Spleen (tissue), 11 donors: Measurements from ENCODE around the gene HIPK2. TPM values are rescaled to one million over a fixed set of nuclear protein-coding genes. Genes with fewer than 3 reads are reported as not detected.

ENCODE experiments used
- DNase-seq: peaks from one replicate; pipeline ENCODE4 v3.0.0-alpha.2; 2020
- H3K27ac ChIP-seq, 8 donors: fragments of 200-600 bp; sonication (generic) in 7 of 8; 1 replicate in 4 of 8; 2 replicates in 4 of 8; pipeline versions ENCODE4 v1.5.0 to v1.8.0; 2016 to 2021; ENCODE audit warnings: inconsistent platforms in 4 of 8, mild to moderate bottlenecking in 4 of 8, moderate library complexity in 1 of 8
- H3K27me3 ChIP-seq, 7 donors: fragments of 200-600 bp; sonication (generic) in 6 of 7; replicated peaks in 1 of 7; 1 replicate in 4 of 7; 2 replicates in 3 of 7; pipeline versions ENCODE4 v1.5.0 to v1.8.0; 2016 to 2021; ENCODE audit warnings: inconsistent platforms in 3 of 7, mild to moderate bottlenecking in 1 of 7
- H3K36me3 ChIP-seq, 6 donors: fragments of 200-600 bp; sonication (generic) in 5 of 6; 1 replicate in 4 of 6; 2 replicates in 2 of 6; pipeline versions ENCODE4 v1.5.0 to v1.8.0; 2016 to 2021; ENCODE audit warnings: inconsistent platforms in 2 of 6
- H3K4me1 ChIP-seq, 6 donors: fragments of 200-600 bp; sonication (generic) in 5 of 6; 1 replicate in 3 of 6; 2 replicates in 3 of 6; pipeline versions ENCODE4 v1.5.0 to v1.8.0; 2016 to 2021; ENCODE audit warnings: inconsistent platforms in 3 of 6
- H3K4me3 ChIP-seq, 8 donors: fragments of 200-600 bp; sonication (generic) in 7 of 8; 1 replicate in 4 of 8; 2 replicates in 4 of 8; pipeline versions ENCODE4 v1.5.0 to v1.8.0; 2016 to 2021; ENCODE audit warnings: inconsistent platforms in 4 of 8, mild to moderate bottlenecking in 4 of 8, moderate library complexity in 2 of 8
- H3K9me3 ChIP-seq, 8 donors: fragments of 200-600 bp; sonication (generic) in 7 of 8; 1 replicate in 4 of 8; 2 replicates in 4 of 8; pipeline versions ENCODE4 v1.5.0 to v1.8.0; 2016 to 2021; ENCODE audit warnings: inconsistent platforms in 4 of 8
- CTCF ChIP-seq, 11 experiments: fragments of 200-600 bp in 7 of 11; fragments of 450-650 bp in 4 of 11; sonication (generic) in 4 of 11; IDR thresholded peaks in 8 of 11; conservative IDR thresholded peaks in 3 of 11; 1 replicate in 7 of 11; 2 replicates in 4 of 11; pipeline versions ENCODE4 v1.4.0 to v1.8.0; 2016 to 2021; ENCODE audit warnings: antibody characterized with exemption in 11 of 11, inconsistent platforms in 4 of 11, mild to moderate bottlenecking in 1 of 11
- POLR2A ChIP-seq, 3 donors: fragments of 450-650 bp; IDR thresholded peaks; one replicate each; pipeline ENCODE4 v1.5.1; 2017; ENCODE audit warnings: antibody characterized with exemption in 3 of 3, mild to moderate bottlenecking in 1 of 3
- POLR2AphosphoS5 ChIP-seq, 3 donors: sonication (generic); formaldehyde crosslinking; IDR thresholded peaks; one replicate each; pipeline ENCODE4 v1.5.1; 2017; ENCODE audit warnings: antibody characterized with exemption in 3 of 3
- WGBS, 5 donors: extraction: QIAGEN DNeasy Blood & Tissue Kit in 3 of 5; methylation state at CpG; one replicate each; pipeline versions ENCODE4 v1.1.5 to v1.1.7; 2013 to 2018; 5-methylcytosine and 5-hydroxymethylcytosine counted together
- intact Hi-C: fragments of 100-400 bp; cut with DNase I; formaldehyde crosslinking; loops from one replicate; pipeline ENCODE4 v1.15.0; 2023; ENCODE audit warnings: low total_unique reads
- polyA plus RNA-seq, 3 donors: library from polyadenylated mRNA; stranded (reverse); fragments of 200-250 nt; gene quantifications; one replicate each; pipeline ENCODE4 v1.2.1, GENCODE V29; 2013
- total RNA-seq, 7 donors: library from RNA; depleted of rRNA in 3 of 7; stranded (reverse); fragments of >200 nt in 3 of 7; fragmentation: NEBNext Ultra II Directional in 4 of 7; extraction: Animal tissue kit (Norgen Biotek cat#: 25700) in 4 of 7; gene quantifications; one replicate each; pipeline versions ENCODE4 v1.1.0 to v1.2.1, GENCODE V29; 2016 to 2021
- donor health status: healthy with polysubstance abuse.
- donor health status: DM: no; HTN: no; CAD: no; lungs with moderate emphysema.
- donor health status: DM: no; HTN: no; CAD: no.
- donor health status: Bipolar disorder and iron deficiency.
- donor health status: healthy.
- donor health status: DM: no; HTN: no; CAD: no.
- donor health status: DM: yes; HTN: yes; CAD: no.

Gene HIPK2
- total and polyA plus RNA-seq, 10 donors, result 1.7 to 97.5 (median 51.8) TPM

- no peaks in the 10 kb centered on the region for H3K9me3 ChIP-seq
- 90 to 96% (median 93%) methylated on average over 19 to 20 of the region's 20 CpGs for WGBS, 5 donors
- TF ChIP-seq CTCF (IDR thresholded peaks at IDR 0.05 in 8 of 11, conservative IDR thresholded peaks at IDR 0.05 in 3 of 11) (no peak), POLR2AphosphoS5 (IDR thresholded peaks at IDR 0.05) (no peak), POLR2A (IDR thresholded peaks at IDR 0.05) (no peak)
- intact Hi-C loops, result no loop called here
- H3K27ac ChIP-seq, result no peak overlapping the region
- peaks cover 0 to 100% (median 43%) of the 10 kb centered on the region in 6 donors for H3K36me3 ChIP-seq
- peak; percentile 66 for DNase-seq
- no peaks in the 10 kb centered on the region for H3K27me3 ChIP-seq
- H3K4me1 ChIP-seq, result no peaks in the 10 kb centered on the region
- H3K4me3 ChIP-seq, result no peak overlapping the region
These were observed 206.6 kb downstream of the HIPK2 start for GRCh38 chr7:139571190-139571589.

- H3K4me3 ChIP-seq, result no peak overlapping the region
- H3K27me3 ChIP-seq, result no peaks in the 10 kb centered on the region
- H3K9me3 ChIP-seq, result no peaks in the 10 kb centered on the region
- TF ChIP-seq POLR2A (IDR thresholded peaks at IDR 0.05) (no peak), CTCF (IDR thresholded peaks at IDR 0.05 in 8 of 11, conservative IDR thresholded peaks at IDR 0.05 in 3 of 11) (no peak), POLR2AphosphoS5 (IDR thresholded peaks at IDR 0.05) (no peak)
- H3K4me1 ChIP-seq, result no peaks in the 10 kb centered on the region
- intact Hi-C loops, result no loop called here
- peaks cover 0 to 99% (median 38%) of the 10 kb centered on the region in 6 donors for H3K36me3 ChIP-seq
- no peak overlapping the region for H3K27ac ChIP-seq
- 86 to 95% (median 89%) methylated on average over 5 of the region's 5 CpGs for WGBS, 5 donors
- DNase-seq, result no peak
These were observed 207.2 kb downstream of the HIPK2 start for GRCh38 chr7:139570626-139571025.

GRCh38 chr7:139570119-139570518, 207.7 kb downstream of the HIPK2 start:
- Histone ChIP-seq H3K4me3 (no peak overlapping the region), H3K27ac (no peak overlapping the region), H3K27me3 (no peaks in the 10 kb centered on the region), H3K4me1 (no peaks in the 10 kb centered on the region), H3K9me3 (no peaks in the 10 kb centered on the region), H3K36me3 (peaks cover 0 to 94% (median 33%) of the 10 kb centered on the region in 6 donors)
- DNase-seq, result peak; percentile 21
- TF ChIP-seq CTCF (IDR thresholded peaks at IDR 0.05 in 8 of 11, conservative IDR thresholded peaks at IDR 0.05 in 3 of 11) (no peak), POLR2A (IDR thresholded peaks at IDR 0.05) (no peak), POLR2AphosphoS5 (IDR thresholded peaks at IDR 0.05) (no peak)
- WGBS, 5 donors, result 82 to 89% (median 86%) methylated on average over 6 to 8 of the region's 8 CpGs
- intact Hi-C loops, result no loop called here

GRCh38 chr7:139568813-139569490, 208.8 kb downstream of the HIPK2 start:
- WGBS, 5 donors, result 79 to 96% (median 84%) methylated on average over 12 of the region's 12 CpGs
- Histone ChIP-seq H3K4me1 (no peaks in the 10 kb centered on the region), H3K27me3 (no peaks in the 10 kb centered on the region), H3K9me3 (no peaks in the 10 kb centered on the region), H3K36me3 (peaks cover 0 to 91% (median 21%) of the 10 kb centered on the region in 6 donors), H3K4me3 (no peak overlapping the region), H3K27ac (no peak overlapping the region)
- TF ChIP-seq POLR2A (IDR thresholded peaks at IDR 0.05) (no peak), POLR2AphosphoS5 (IDR thresholded peaks at IDR 0.05) (peak in 1 of 3 donors; percentile 46)
- intact Hi-C loops, result no loop called here
- DNase-seq, result peak; percentile 67
